A673 (cell line): ENCODE results near the gene ADAD2.

Experiments used
- CTCF ChIP-seq: fragments of 300-800, 200-600 bp; sonication (generic); conservative IDR thresholded peaks from 2 replicates; pipeline ENCODE4 v1.5.1; 2017; ENCODE audit warnings: low read depth, mild to moderate bottlenecking, antibody characterized with exemption, low read length, moderate library complexity, mixed read lengths
- EZH2 ChIP-seq: fragments of 200-600 bp; sonication (generic); IDR thresholded peaks from 2 replicates; pipeline ENCODE4 v1.6.1; 2017; ENCODE audit warnings: borderline replicate concordance, low read depth, mild to moderate bottlenecking, mixed read lengths, antibody characterized with exemption, low read length; ENCODE audit not compliant: poor library complexity, severe bottlenecking

DNA sequence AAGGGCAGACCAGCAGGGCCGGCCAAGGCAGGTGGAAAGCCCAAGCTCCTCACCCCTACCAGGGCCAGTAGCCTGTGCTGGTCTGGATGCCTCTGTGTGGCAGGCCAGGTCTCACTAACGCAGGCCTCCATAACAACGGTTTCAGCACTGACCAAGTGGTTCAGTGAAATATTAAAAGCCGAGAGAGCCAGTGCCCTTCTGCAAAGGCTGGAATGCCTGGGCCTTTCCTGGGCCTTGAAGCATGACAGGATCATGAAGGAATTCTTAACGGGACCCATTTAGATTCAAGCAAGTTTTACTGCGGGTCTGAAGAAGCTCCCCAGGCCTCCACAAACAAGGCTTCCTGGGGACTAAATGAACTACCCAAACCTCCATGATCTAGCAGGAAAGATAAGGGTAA lies 16.3 kb downstream of the ADAD2 start:
- TF ChIP-seq CTCF (no peak), EZH2 (no peak)
